Activated T-helper 2 cell treated with anti-CD3 and anti-CD28 coated beads, Interferon-gamma antibody, Interleukin-2, Interleukin-4, amounts not matched to agents 10 μg/mL and 5 μg/mL and 100 μg/mL, durations not matched to agents 14 hours and 24 hours and 36 hours (primary cell): ENCODE results near the gene NCS1. TPM values are rescaled to one million over a fixed set of nuclear protein-coding genes. Genes with fewer than 3 reads are reported as not detected.

Experiments used
- DNase-seq: peaks from one replicate; pipeline ENCODE4 v3.0.0; 2021; ENCODE audit warnings: low spot score
- H3K27ac Mint-ChIP-seq: one replicate; pipeline ENCODE4 v1.8.0; 2021; ENCODE audit warnings: mixed read lengths
- H3K27me3 Mint-ChIP-seq: one replicate; pipeline ENCODE4 v1.8.0; 2021; ENCODE audit warnings: low read depth, mixed read lengths
- H3K36me3 Mint-ChIP-seq: one replicate; pipeline ENCODE4 v1.8.0; 2021; ENCODE audit warnings: low read depth, mixed read lengths
- H3K4me1 Mint-ChIP-seq: one replicate; pipeline ENCODE4 v1.8.0; 2021; ENCODE audit warnings: low read depth, mixed read lengths
- H3K4me3 Mint-ChIP-seq: one replicate; pipeline ENCODE4 v1.8.0; 2021; ENCODE audit warnings: low read depth, mild to moderate bottlenecking, moderate library complexity, mixed read lengths
- H3K9me3 Mint-ChIP-seq: one replicate; pipeline ENCODE4 v1.8.0; 2021; ENCODE audit warnings: mixed read lengths
- intact Hi-C: fragments of 100-400 bp; cut with micrococcal nuclease; formaldehyde crosslinking; loops from one replicate; pipeline ENCODE4 v1.15.1; 2023
- total RNA-seq: library from RNA; stranded (reverse); gene quantifications from 2 replicates; pipeline ENCODE4 v1.2.3, GENCODE V29; 2022

NCS1 gene
- total RNA-seq, 1 donor from 2014 or later, result 27.9 TPM

- intact Hi-C loops, result no loop called here
- Mint-ChIP-seq H3K27ac (no peak overlapping the region), H3K36me3 (no peaks in the 10 kb centered on the region), H3K4me3 (no peak overlapping the region), H3K4me1 (no peaks in the 10 kb centered on the region), H3K27me3 (no peaks in the 10 kb centered on the region), H3K9me3 (no peaks in the 10 kb centered on the region)
- DNase-seq, result no peak
Observed at GRCh38 chr9:130204959-130205358, 32.8 kb downstream of the NCS1 start.

- no peak for DNase-seq
- no peaks in the 10 kb centered on the region for H3K36me3 Mint-ChIP-seq
- H3K9me3 Mint-ChIP-seq, result no peaks in the 10 kb centered on the region
- intact Hi-C loops, result no loop called here
- H3K4me3 Mint-ChIP-seq, result no peak overlapping the region
- H3K4me1 Mint-ChIP-seq, result no peaks in the 10 kb centered on the region
- H3K27ac Mint-ChIP-seq, result no peak overlapping the region
- no peaks in the 10 kb centered on the region for H3K27me3 Mint-ChIP-seq
Observed at GRCh38 chr9:130205912-130206311, 33.7 kb downstream of the NCS1 start.

GRCh38 chr9:130206579-130206978 lies 34.4 kb downstream of the NCS1 start:
- H3K27me3 Mint-ChIP-seq, result no peaks in the 10 kb centered on the region
- no peak for DNase-seq
- no peak overlapping the region for H3K27ac Mint-ChIP-seq
- H3K9me3 Mint-ChIP-seq, result no peaks in the 10 kb centered on the region
- intact Hi-C loops, result no loop called here
- no peak overlapping the region for H3K4me3 Mint-ChIP-seq
- no peaks in the 10 kb centered on the region for H3K4me1 Mint-ChIP-seq
- H3K36me3 Mint-ChIP-seq, result no peaks in the 10 kb centered on the region

- Mint-ChIP-seq H3K36me3 (no peaks in the 10 kb centered on the region), H3K27ac (no peak overlapping the region), H3K9me3 (no peaks in the 10 kb centered on the region), H3K4me1 (no peaks in the 10 kb centered on the region), H3K27me3 (no peaks in the 10 kb centered on the region), H3K4me3 (no peak overlapping the region)
- intact Hi-C loops, result no loop called here
- no peak for DNase-seq
Observed at GRCh38 chr9:130207241-130207992, 35.2 kb downstream of the NCS1 start.

- Mint-ChIP-seq H3K4me1 (no peaks in the 10 kb centered on the region), H3K27ac (no peak overlapping the region), H3K27me3 (no peaks in the 10 kb centered on the region), H3K36me3 (no peaks in the 10 kb centered on the region), H3K9me3 (no peaks in the 10 kb centered on the region), H3K4me3 (no peak overlapping the region)
- no peak for DNase-seq
- intact Hi-C loops, result no loop called here
Observed at GRCh38 chr9:130208600-130209347, 36.6 kb downstream of the NCS1 start.

- Mint-ChIP-seq H3K4me1 (no peaks in the 10 kb centered on the region), H3K27me3 (no peaks in the 10 kb centered on the region), H3K9me3 (no peaks in the 10 kb centered on the region)
Observed at GRCh38 chr9:130209422-130209821, 37.2 kb downstream of the NCS1 start.

GRCh38 chr9:130211548-130212226 lies 39.5 kb downstream of the NCS1 start:
- intact Hi-C loops, result no loop called here
- DNase-seq, result no peak
- Mint-ChIP-seq H3K4me1 (no peaks in the 10 kb centered on the region), H3K27me3 (no peaks in the 10 kb centered on the region), H3K4me3 (no peak overlapping the region), H3K9me3 (no peaks in the 10 kb centered on the region), H3K36me3 (no peaks in the 10 kb centered on the region), H3K27ac (no peak overlapping the region)

More at GRCh38 chr9:130209422-130209821, 37.2 kb downstream of the NCS1 start:
- intact Hi-C loops, result no loop called here
- Mint-ChIP-seq H3K27ac (no peak overlapping the region), H3K36me3 (no peaks in the 10 kb centered on the region), H3K4me3 (no peak overlapping the region)
- DNase-seq, result no peak

- DNase-seq, result no peak
- Mint-ChIP-seq H3K27ac (no peak overlapping the region), H3K27me3 (no peaks in the 10 kb centered on the region), H3K4me1 (no peaks in the 10 kb centered on the region), H3K9me3 (no peaks in the 10 kb centered on the region), H3K4me3 (no peak overlapping the region), H3K36me3 (no peaks in the 10 kb centered on the region)
- intact Hi-C loops, result no loop called here
Observed at GRCh38 chr9:130212543-130213297, 40.5 kb downstream of the NCS1 start.

- Mint-ChIP-seq H3K9me3 (no peaks in the 10 kb centered on the region), H3K4me3 (no peak overlapping the region), H3K27me3 (no peaks in the 10 kb centered on the region), H3K36me3 (no peaks in the 10 kb centered on the region), H3K4me1 (no peaks in the 10 kb centered on the region), H3K27ac (no peak overlapping the region)
- intact Hi-C loops, result no loop called here
- DNase-seq, result no peak
Observed at GRCh38 chr9:130213911-130214761, 41.9 kb downstream of the NCS1 start.

GRCh38 chr9:130214776-130215340 lies 42.7 kb downstream of the NCS1 start:
- no peak overlapping the region for H3K4me3 Mint-ChIP-seq
- no peaks in the 10 kb centered on the region for H3K27me3 Mint-ChIP-seq
- H3K4me1 Mint-ChIP-seq, result no peaks in the 10 kb centered on the region
- no peaks in the 10 kb centered on the region for H3K36me3 Mint-ChIP-seq
- intact Hi-C loops, result no loop called here
- no peak for DNase-seq
- H3K9me3 Mint-ChIP-seq, result no peaks in the 10 kb centered on the region
- no peak overlapping the region for H3K27ac Mint-ChIP-seq

- no peaks in the 10 kb centered on the region for H3K36me3 Mint-ChIP-seq
- intact Hi-C loops, result no loop called here
- H3K9me3 Mint-ChIP-seq, result no peaks in the 10 kb centered on the region
- DNase-seq, result no peak
- no peaks in the 10 kb centered on the region for H3K27me3 Mint-ChIP-seq
- H3K27ac Mint-ChIP-seq, result no peak overlapping the region
- H3K4me3 Mint-ChIP-seq, result no peak overlapping the region
- no peaks in the 10 kb centered on the region for H3K4me1 Mint-ChIP-seq
Observed at GRCh38 chr9:130215341-130216119, 43.3 kb downstream of the NCS1 start.
